ENCODE results near the gene GATA2.
A peak's percentile ranks its signal among the peaks of the same experiment; 100 is the strongest.

The GATA2 gene

GRCh38 chr3:128502712-128503111, 9.7 kb upstream of the GATA2 start:
- DNase-seq (ENCODE audit: low read depth in 2 of 2): no peak

GRCh38 chr3:128501431-128501830, 8.4 kb upstream of the GATA2 start:
- DNase-seq (ENCODE audit: low read depth in 2 of 2): no peak

GRCh38 chr3:128500556-128500955, 7.6 kb upstream of the GATA2 start:
- no peak for DNase-seq (ENCODE audit: low read depth in 2 of 2)

- no peak for DNase-seq (ENCODE audit: low read depth in 2 of 2)
These were observed 6.8 kb upstream of the GATA2 start for GRCh38 chr3:128499724-128500275.

GRCh38 chr3:128498901-128499530, 6.0 kb upstream of the GATA2 start:
- DNase-seq (ENCODE audit: low read depth in 2 of 2): no peak

GRCh38 chr3:128498127-128498626, 5.2 kb upstream of the GATA2 start:
- no peak for DNase-seq (ENCODE audit: low read depth in 2 of 2)

- peak; percentile 31 to 46 for DNase-seq (ENCODE audit: low read depth in 2 of 2)
These were observed 4.5 kb upstream of the GATA2 start for GRCh38 chr3:128497305-128498126.

GRCh38 chr3:128496602-128497304, 3.8 kb upstream of the GATA2 start:
- no peak for DNase-seq (ENCODE audit: low read depth in 2 of 2)

GRCh38 chr3:128496019-128496601, 3.1 kb upstream of the GATA2 start:
- DNase-seq (ENCODE audit: low read depth in 2 of 2): no peak

- DNase-seq (ENCODE audit: low read depth in 2 of 2): no peak
These were observed 2.5 kb upstream of the GATA2 start for GRCh38 chr3:128495435-128495970.

GRCh38 chr3:128494367-128494650, 1.3 kb upstream of the GATA2 start:
- DNase-seq (ENCODE audit: low read depth in 2 of 2): no peak

GRCh38 chr3:128493570-128494366, 767 bp upstream of the GATA2 start:
- no peak for DNase-seq (ENCODE audit: low read depth in 2 of 2)

- no peak for DNase-seq (ENCODE audit: low read depth in 2 of 2)
These were observed 895 bp downstream of the GATA2 start for GRCh38 chr3:128491941-128492670.

GRCh38 chr3:128491691-128491940, 1.4 kb downstream of the GATA2 start:
- no peak for DNase-seq (ENCODE audit: low read depth in 2 of 2)

GRCh38 chr3:128490915-128491690, 1.9 kb downstream of the GATA2 start:
- DNase-seq (ENCODE audit: low read depth in 2 of 2): no peak

GRCh38 chr3:128490650-128490914, 2.4 kb downstream of the GATA2 start:
- DNase-seq (ENCODE audit: low read depth in 2 of 2): no peak

- no peak for DNase-seq (ENCODE audit: low read depth in 2 of 2)
These were observed 2.9 kb downstream of the GATA2 start for GRCh38 chr3:128489927-128490649.

GRCh38 chr3:128489674-128489926, 3.4 kb downstream of the GATA2 start:
- DNase-seq (ENCODE audit: low read depth in 2 of 2): no peak

GRCh38 chr3:128488991-128489673, 3.9 kb downstream of the GATA2 start:
- DNase-seq (ENCODE audit: low read depth in 2 of 2): no peak
